HG03558 (cell line): ENCODE measurements around the gene HOXC5.

Source experiments
- ATAC-seq: cut with Tn5 transposase; IDR thresholded peaks from one replicate; pipeline ENCODE4 v1.9.1; 2021; ENCODE audit warnings: moderate number of reproducible peaks; ENCODE audit not compliant: unreplicated experiment; ENCODE audit errors: extremely low read depth

Gene HOXC5

GRCh38 chr12:54018468-54018984 lies 14.3 kb upstream of the HOXC5 start:
- ATAC-seq, result no peak

GRCh38 chr12:54019091-54019811 lies 13.6 kb upstream of the HOXC5 start:
- ATAC-seq, result no peak

GRCh38 chr12:54019924-54020590 lies 12.8 kb upstream of the HOXC5 start:
- ATAC-seq, result no peak

DNA sequence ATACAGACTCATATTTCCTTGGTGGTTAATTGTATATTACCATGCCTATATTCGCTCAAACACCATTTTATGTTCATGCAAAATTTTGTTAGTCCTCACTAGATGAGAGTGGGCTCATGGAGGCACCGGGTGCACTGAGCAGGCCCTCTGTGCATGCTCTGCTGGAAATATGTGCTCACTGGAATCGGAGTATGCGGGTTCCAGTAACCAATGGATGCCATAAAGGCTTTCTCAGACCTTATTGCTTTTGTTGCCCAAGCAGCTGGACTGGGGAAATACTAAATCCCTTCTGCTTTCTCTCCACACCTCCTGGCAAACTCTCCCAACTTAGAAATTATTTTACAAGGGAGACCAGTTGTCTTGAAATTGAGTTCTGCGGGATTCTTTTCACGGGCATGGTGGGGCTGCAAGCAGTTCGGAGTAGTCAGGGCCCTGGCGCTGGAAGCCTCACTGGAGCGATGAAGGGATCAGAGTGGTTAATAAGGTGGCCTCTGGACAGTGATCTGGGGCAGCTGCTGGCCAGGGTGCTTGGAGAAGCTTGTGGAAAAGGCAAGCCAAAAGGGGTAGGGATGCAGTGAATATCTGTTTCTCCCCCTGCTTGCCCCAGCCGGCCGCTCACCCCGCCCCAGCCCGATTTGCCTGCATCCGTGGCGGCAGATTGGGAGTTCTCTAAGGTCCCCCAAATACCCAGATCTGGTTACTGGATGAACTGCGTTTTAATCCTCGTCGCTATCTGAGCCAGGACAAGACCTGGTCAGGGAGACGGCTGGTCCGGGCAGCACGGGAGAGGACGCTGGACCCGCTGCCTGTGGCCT lies 12.1 kb upstream of the HOXC5 start:
- no peak for ATAC-seq

DNA sequence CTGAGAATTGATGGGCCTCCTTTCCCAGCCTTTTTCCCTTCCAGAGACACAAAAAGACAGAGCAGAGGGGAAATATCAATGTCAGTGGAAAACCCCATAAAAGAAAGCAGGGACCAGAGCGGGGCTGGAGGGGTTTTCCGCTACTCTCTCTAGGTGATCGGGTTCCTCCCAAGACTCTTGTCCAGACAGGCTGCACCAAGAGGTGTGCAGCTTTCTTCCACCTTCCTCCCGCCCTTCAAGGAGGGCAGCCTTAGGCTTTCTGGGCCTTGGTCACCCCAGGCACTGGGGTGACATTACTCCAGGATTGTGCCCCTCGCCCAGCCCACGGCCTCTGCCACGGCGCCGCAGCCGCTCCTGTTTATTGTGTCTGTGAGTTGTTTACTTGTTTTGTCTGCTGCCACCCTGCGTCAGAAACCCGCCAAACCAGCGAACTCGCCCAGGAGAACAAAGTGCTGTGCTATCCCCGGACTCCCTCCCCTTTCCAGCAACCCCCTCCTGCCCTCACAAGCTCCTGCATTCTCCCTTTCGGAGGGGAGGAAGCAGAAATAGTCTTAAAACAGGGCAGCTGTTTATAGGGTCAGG lies 11.3 kb upstream of the HOXC5 start:
- no peak for ATAC-seq

DNA sequence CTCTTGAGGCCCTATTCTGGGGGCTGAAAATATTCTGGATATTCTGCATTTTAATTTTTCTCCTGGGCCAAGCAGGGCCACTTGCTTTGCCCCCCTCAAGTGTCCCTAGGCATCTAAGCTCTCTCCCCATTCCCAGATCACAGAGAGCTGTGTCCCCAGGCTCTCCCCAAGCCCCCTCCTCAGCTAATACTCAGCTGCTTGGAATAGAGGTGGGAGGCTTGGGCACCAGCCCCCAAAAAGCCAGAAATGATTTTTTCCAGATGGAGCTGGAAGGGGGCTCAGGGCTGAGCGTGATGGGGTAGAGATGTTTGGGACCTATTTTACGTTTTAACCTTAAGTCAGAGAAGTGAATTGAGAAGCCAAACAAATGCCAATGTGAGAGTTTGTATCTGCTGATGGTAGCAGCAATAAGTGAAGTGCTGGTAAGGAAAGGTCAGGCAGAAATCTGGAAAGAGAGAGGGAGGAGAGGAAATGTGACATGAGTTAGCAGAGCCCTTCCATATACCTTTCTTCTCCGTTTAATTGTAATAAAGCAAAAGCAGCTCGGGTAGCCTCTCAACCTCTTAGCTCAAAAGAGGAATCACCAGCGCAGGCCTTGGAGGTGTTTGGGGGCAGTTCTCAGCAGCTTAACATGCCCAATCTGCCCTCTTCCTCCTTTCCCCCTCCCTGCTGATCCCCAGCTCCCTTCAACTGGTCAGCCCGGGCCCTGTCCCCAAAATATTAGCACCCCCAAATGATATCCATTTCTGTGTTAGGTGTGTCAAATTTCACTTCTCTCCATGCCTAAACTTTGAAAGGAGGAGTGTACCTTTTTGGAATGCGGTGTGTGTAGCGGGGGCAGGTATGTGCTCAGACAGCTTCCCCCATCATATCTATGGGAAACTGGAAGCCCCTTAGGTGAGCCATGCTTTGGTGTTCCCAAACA lies 9.6 kb upstream of the HOXC5 start:
- ATAC-seq, result no peak

GRCh38 chr12:54024127-54024526 lies 8.7 kb upstream of the HOXC5 start:
- ATAC-seq, result no peak

DNA sequence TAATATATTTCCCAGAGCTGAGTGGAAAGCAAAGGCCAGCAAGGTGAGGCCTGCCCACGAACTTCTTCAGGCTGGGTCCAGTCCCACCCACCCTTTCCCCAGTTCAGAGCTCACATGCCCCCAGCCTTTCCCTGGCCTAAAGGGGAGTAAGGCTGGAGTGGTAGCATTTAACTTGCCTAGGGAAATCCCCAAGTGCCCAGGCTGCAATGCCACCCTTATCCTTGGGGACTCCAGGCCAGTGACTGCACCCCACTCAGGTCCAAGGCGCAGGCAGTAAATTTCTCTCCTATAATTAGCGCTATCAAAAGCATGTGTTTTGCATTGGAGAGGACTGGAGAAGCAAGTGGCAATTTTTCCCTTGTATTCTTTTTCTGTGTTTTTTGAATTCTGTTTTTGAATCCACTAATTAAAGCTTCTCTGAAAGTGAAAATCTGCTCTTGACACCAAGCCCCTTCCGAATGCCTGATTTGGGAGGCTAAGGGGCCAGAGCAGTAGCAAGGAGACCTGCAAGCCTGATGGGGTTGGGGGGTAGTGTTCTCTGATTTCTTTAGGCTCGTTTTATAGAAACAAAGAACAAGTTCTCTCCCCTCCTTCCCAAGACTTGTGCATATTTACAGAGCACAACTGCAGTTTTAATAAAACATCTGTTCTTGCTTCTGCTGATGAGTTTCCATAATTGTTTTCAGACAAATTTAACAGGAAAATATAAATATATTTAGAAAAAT lies 8.1 kb upstream of the HOXC5 start:
- no peak for ATAC-seq

DNA sequence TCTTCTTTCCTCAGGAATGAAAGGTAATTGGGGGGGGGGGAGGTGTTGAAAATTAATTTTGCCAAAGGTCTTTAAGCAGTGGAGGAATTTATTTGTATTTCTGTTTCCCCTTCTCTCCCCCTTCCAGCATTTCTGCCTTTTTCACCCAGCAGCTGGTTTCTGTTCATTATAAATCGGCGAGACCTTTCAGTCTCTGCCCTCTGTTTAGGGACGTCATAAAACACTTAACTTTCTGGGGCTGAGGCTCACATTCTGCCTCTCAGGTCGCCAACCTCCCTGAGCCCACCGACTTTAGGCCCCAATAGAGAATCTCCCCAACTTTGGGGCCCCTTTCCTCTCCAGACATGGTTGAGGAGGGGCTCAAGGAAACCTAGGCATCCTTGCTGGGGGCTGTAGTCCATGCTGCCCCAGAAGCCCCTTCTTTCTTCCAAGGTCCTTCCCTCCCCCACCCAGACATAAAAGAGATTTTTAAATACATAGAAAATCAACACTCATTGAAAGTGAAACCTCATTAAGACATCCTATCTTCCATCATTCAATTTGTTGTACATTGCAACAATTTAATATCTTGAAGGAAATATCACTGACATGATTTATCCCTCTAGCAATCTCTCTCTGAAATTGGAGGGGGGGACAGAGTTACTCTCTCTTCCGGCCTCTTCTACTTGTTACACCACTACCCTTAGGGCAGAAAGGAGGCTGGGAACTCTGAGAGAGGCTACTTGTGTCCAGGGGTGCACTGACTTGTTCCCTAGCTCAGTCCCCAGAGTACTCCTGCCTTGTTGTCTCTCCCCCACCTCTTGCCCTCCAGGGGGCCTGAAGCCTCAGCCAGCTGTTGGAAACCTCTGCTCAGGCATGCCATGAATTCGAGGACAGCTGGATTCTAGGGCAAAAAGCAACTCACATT lies 7.1 kb upstream of the HOXC5 start:
- ATAC-seq, result no peak

DNA sequence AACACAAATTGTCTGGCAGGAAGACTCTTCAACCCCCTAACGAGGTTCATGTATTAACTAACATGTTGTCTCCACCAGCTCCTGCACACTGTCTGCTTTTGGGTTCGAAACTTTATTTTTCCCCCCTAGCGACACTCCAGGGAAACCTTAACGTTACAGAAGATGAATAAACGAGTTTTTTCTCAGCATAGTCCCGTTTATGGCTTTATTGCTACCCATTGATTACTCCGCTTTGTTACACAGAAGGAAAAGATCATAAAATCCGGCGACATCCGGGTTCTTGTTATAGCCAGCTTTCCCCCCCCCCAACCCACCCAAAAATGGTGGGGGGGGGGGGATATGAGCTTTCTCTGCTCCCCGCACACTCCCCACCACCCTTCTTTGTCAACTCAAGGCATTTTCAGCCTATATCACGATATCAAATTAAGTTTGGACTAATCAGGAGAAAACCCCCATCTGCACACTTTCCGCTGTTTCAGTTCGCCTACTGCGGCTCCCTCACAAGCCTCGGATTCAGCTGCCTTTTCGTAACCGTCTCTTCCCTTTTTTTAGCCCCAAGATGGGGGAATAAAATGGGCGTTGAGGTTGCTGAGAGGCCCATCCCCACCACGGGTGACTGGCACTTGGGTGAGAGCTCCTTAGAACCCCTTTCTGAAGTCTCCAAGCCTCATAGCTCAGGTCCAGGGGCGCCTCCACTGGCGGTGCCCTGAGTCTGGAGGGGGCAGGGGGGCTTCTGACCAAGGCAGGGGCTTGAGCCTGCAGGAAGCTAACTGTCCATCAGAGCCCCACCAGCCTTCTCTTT lies 6.0 kb upstream of the HOXC5 start:
- no peak for ATAC-seq

- no peak for ATAC-seq
These were observed 5.4 kb upstream of the HOXC5 start for GRCh38 chr12:54027442-54027786.

DNA sequence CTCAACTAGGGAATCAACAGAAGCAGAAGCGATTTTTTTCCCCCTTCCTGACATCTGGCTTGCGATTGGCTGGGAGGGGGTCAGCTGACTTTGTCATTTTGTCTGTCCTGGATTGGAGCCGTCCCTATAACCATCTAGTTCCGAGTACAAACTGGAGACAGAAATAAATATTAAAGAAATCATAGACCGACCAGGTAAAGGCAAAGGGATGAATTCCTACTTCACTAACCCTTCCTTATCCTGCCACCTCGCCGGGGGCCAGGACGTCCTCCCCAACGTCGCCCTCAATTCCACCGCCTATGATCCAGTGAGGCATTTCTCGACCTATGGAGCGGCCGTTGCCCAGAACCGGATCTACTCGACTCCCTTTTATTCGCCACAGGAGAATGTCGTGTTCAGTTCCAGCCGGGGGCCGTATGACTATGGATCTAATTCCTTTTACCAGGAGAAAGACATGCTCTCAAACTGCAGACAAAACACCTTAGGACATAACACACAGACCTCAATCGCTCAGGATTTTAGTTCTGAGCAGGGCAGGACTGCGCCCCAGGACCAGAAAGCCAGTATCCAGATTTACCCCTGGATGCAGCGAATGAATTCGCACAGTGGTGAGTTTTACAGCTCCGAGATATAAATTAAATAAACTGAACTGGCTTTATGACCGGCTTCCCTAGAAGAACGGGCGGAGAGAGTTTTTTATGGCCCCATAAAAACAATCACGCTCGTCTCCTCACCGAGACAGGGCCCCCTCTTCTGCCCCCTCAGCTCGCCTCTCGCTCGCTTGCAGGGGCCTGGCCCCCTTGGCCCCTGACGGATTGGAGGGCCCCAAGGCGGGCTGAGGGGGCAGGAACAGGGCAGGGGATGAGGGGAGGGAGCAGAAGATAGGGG lies 4.3 kb upstream of the HOXC5 start, which contains the start of gene HOXC6:
Gene HOXC6, plus strand, starts transcription at position 127 of the 888 bp plus-strand sequence. Its CDS starts 82 bp downstream, at position 209.
- no peak for ATAC-seq

GRCh38 chr12:54029529-54030441 lies 3.1 kb upstream of the HOXC5 start:
- ATAC-seq, result no peak

DNA sequence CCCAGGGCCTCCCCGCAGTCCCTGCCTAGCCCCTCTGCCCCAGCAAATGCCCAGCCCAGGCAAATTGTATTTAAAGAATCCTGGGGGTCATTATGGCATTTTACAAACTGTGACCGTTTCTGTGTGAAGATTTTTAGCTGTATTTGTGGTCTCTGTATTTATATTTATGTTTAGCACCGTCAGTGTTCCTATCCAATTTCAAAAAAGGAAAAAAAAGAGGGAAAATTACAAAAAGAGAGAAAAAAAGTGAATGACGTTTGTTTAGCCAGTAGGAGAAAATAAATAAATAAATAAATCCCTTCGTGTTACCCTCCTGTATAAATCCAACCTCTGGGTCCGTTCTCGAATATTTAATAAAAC lies 2.4 kb upstream of the HOXC5 start:
- no peak for ATAC-seq

- ATAC-seq, result no peak
These were observed 1.9 kb upstream of the HOXC5 start for GRCh38 chr12:54030889-54031471.
